ENCODE results near the gene DPM1.

The DPM1 gene

DNA sequence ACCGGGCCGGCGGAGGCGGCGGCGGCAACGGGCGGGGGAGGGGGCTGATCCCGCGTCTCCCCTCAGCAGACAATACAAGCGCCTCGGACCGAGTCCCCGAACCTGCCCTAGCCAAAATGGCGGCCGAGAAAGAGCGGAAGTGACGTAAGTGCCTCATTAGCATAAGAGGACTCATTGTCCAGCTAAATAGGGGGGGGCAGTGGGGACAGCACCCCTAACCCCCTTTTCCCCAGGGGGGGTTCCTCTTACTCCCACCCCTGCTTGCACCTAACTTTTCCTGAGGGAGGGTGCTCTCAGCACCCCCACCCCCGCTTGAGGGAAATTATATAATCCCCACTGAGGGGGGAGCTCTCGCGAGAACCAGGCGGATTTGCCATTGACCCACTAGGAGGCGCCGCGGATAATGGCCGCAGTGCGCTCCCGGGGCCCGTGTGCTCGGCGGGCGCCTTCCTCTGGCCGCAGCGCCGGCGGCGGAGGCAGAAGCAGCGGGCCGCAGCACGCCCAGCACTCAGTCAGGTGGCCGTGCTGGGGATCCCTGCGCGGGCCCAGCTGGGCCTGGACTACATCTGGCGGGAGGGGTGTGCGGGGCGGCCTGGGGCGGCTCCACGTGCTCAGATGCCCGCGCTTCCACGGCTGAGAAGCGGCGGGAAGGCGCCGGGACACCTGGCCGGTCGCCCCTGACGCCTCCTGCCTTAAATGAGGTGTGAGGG lies 26.9 kb downstream of the DPM1 start, which contains the start of gene ADNP:
TSS of gene ADNP (minus strand) at position 132 of the 710 bp plus-strand sequence. CDS start 27,441 bp downstream, outside the sequence.
- H3K36me3 ChIP-seq (replicated peaks): peaks cover 53% of the 10 kb centered on the region
- no peaks in the 10 kb centered on the region for H3K27me3 ChIP-seq (ENCODE audit: low read depth)
- in situ Hi-C loops (cut with MboI; ENCODE audit: low sequenced_read_pairs): no loop called here

DNA sequence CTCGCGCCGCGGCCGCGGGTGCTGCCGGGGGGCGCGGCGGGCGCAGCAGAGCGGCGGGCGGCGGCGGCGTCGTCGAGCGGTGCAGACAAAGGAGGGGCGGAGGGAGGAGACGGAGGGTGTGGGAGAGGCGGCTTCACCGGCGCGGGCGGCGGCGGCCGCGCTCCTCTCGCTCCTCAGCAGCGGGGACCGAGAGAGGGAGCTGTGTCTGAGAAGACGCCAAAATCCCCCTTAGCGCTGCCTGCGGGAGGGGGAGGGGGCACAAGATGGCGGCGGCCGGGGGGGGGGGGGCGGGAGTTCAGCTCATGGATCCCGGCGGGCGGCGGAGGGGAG lies 27.4 kb downstream of the DPM1 start:
- H3K4me1 ChIP-seq: peaks cover 51% of the 10 kb centered on the region
- peaks cover 53% of the 10 kb centered on the region for H3K36me3 ChIP-seq (replicated peaks)
- in situ Hi-C loops (cut with MboI; ENCODE audit: low sequenced_read_pairs): no loop called here
- DNase-seq (ENCODE audit: low spot score in 2 of 2): no peak
- H3K4me3 ChIP-seq: peak overlapping the region; percentile 46
- no peaks in the 10 kb centered on the region for H3K9me3 ChIP-seq
- no peaks in the 10 kb centered on the region for H3K27me3 ChIP-seq (ENCODE audit: low read depth)

More for the DNA sequence above, 26.9 kb downstream of the DPM1 start, which contains the start of gene ADNP:
- peak within 1 kb of the TSS; percentile 62 for H3K4me3 ChIP-seq
- H3K4me1 ChIP-seq: peaks cover 50% of the 10 kb centered on the region
- peak; percentile 86 to 93 for DNase-seq (ENCODE audit: low spot score in 2 of 2)
- no peaks in the 10 kb centered on the region for H3K9me3 ChIP-seq

DNA sequence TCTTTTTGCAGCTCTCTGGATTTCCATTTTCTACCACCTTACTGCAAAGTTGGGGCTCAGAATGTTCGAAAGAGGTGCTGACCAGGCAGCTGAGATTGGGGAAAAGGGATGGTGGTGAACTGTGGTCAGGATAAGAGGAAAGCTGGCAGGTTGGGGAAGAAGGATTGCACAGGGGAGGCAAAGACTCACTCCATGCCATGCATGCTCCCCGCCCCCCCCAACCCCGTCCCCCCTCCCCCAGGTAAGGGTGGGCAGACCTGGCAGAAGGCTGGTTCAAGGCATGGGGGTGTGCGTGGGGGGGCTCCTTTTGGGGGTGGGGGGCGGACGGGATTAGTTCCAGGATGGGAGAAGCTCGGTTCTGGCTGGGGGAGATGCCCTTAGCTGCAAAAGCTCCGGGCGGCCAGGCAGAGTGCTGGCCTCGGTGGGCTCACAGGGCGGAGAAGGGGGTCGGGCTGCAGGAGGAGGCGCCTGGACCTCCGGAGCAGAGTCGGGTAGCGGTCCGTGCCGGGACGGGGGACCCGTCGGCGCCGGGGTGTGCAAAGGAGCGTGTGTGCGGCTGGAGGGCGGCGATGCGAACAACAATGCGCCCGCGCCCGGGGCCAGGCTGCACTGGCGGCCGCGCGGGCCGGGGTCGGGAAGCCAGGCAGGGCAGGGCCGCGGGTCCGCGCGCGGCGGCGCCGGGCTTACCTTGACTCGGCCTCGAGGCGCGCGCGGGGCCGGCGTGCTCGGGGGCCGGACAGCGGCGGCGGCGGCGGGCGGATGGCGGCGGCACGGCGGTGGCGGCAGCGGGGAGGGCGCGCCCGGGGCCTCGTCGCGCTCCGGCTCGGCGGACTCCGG lies 28.0 kb downstream of the DPM1 start:
- Histone ChIP-seq H3K4me3 (peak overlapping the region; percentile 62), H3K4me1 (peaks cover 46% of the 10 kb centered on the region), H3K27me3 (ENCODE audit: low read depth) (no peaks in the 10 kb centered on the region), H3K9me3 (no peaks in the 10 kb centered on the region), H3K36me3 (replicated peaks) (peaks cover 54% of the 10 kb centered on the region)
- peak; percentile 34 to 49 for DNase-seq (ENCODE audit: low spot score in 2 of 2)
- in situ Hi-C loops (cut with MboI; ENCODE audit: low sequenced_read_pairs): no loop called here

GRCh38 chr20:50929299-50930138 lies 28.8 kb downstream of the DPM1 start:
- Histone ChIP-seq H3K4me3 (peak overlapping the region; percentile 62), H3K27me3 (ENCODE audit: low read depth) (no peaks in the 10 kb centered on the region), H3K4me1 (peaks cover 43% of the 10 kb centered on the region), H3K9me3 (no peaks in the 10 kb centered on the region), H3K36me3 (replicated peaks) (peaks cover 62% of the 10 kb centered on the region)
- in situ Hi-C loops (cut with MboI; ENCODE audit: low sequenced_read_pairs): no loop called here
- peak; percentile 94 to 98 for DNase-seq (ENCODE audit: low spot score in 2 of 2)

GRCh38 chr20:50928469-50928868 lies 29.9 kb downstream of the DPM1 start:
- in situ Hi-C loops (cut with MboI; ENCODE audit: low sequenced_read_pairs): no loop called here
- Histone ChIP-seq H3K36me3 (replicated peaks) (peaks cover 63% of the 10 kb centered on the region), H3K27me3 (ENCODE audit: low read depth) (no peaks in the 10 kb centered on the region), H3K4me1 (peaks cover 45% of the 10 kb centered on the region), H3K4me3 (peak overlapping the region; percentile 62), H3K9me3 (no peaks in the 10 kb centered on the region)
- DNase-seq (ENCODE audit: low spot score in 2 of 2): no peak

- Histone ChIP-seq H3K4me1 (peaks cover 41% of the 10 kb centered on the region), H3K36me3 (replicated peaks) (peaks cover 67% of the 10 kb centered on the region)
Measured at GRCh38 chr20:50926530-50926929, 31.8 kb downstream of the DPM1 start.

DNA sequence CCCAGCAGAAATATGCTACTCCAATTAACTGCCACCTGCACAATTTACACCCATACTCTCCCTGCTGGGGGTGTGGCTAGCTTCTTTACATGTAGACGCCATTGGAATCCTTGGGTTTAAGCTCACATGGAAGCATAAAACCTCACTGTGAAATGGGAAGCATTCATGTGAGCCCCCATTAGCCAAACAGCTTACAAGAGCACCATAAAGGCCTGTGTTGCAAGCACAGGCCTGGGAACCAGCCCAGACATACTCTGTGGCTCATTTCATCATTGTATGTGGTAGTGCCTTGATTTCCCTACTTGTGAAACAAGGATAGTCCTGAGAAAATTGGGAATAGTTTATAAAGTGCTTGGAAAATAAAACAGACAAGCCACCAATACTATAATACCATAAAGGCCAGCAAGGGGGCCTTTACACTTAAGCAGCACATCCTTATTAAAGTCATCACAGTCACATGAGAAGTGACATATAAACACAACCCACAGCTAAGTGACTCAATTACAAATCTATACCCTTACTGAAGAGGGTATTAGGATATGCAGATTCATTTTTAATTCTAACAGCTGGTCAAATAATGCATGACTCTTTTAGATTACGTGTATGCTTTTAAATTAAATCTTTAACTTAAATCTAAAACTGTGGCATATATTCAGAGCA lies 33.9 kb downstream of the DPM1 start:
- Histone ChIP-seq H3K4me3 (no peak overlapping the region), H3K27me3 (ENCODE audit: low read depth) (no peaks in the 10 kb centered on the region), H3K36me3 (replicated peaks) (peaks cover 78% of the 10 kb centered on the region), H3K4me1 (peaks cover 46% of the 10 kb centered on the region), H3K9me3 (no peaks in the 10 kb centered on the region)
- in situ Hi-C loops (cut with MboI; ENCODE audit: low sequenced_read_pairs): no loop called here
- DNase-seq (ENCODE audit: low spot score in 2 of 2): no peak

More at GRCh38 chr20:50926530-50926929, 31.8 kb downstream of the DPM1 start:
- in situ Hi-C loops (cut with MboI; ENCODE audit: low sequenced_read_pairs): no loop called here
- no peak for DNase-seq (ENCODE audit: low spot score in 2 of 2)
- H3K9me3 ChIP-seq: no peaks in the 10 kb centered on the region
- H3K27me3 ChIP-seq (ENCODE audit: low read depth): no peaks in the 10 kb centered on the region
- H3K4me3 ChIP-seq: no peak overlapping the region

DNA sequence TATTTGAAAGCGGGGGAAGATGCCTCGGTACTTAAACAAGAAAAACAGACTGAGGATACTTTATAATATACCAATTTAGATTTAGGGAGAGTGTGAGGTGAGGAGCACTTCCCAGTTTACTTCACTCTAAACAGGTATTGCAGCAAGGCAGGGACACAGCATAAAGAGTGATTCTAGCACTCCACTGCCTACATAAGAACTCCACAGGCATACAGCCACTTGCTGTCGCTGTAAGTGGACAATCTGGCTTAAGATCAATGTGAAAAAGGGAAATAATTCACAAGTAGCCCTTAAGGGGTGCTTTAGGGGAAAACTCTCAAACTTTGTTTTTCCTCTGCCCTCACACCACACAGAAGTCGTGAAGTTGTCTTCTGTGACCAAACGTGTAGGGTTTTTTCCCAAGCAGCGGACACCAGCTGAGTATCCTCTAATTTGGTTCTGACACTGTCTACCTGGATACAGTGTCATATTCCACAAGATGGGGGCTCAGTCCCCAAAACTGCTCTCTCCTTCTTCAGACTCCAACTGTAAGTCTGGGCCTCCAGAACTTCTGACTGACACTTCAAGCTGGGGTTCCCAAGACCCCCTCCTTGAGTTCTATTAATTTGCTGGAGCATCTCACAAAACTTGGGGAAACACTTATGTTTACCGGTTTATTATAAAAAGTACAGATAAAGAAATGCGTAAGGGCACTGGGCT lies 36.4 kb downstream of the DPM1 start:
- Histone ChIP-seq H3K4me3 (no peak overlapping the region), H3K36me3 (replicated peaks) (peaks cover 71% of the 10 kb centered on the region), H3K27me3 (ENCODE audit: low read depth) (no peaks in the 10 kb centered on the region), H3K4me1 (peaks cover 36% of the 10 kb centered on the region), H3K9me3 (no peaks in the 10 kb centered on the region)
- DNase-seq (ENCODE audit: low spot score in 2 of 2): no peak
- in situ Hi-C loops (cut with MboI; ENCODE audit: low sequenced_read_pairs): no loop called here

DNA sequence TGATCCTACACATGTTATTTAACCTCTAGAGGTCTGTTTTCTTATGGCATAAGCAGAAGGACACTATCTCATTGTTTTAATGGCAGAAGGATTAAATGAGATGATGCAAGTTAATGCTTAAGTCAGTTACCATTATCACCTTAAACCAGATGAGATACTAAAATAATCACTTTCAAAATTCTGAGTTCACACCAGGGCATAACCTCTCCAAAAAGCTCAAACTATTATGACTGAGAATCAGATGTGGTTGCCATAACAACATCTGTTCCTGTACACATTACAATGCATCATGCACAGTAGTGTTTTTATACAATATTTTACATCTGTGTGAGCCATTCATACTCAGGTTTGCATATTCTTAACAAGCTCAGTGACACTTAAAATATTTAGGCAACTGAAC lies 37.3 kb downstream of the DPM1 start:
- H3K36me3 ChIP-seq (replicated peaks): peaks cover 62% of the 10 kb centered on the region
- in situ Hi-C loops (cut with MboI; ENCODE audit: low sequenced_read_pairs): no loop called here

DNA sequence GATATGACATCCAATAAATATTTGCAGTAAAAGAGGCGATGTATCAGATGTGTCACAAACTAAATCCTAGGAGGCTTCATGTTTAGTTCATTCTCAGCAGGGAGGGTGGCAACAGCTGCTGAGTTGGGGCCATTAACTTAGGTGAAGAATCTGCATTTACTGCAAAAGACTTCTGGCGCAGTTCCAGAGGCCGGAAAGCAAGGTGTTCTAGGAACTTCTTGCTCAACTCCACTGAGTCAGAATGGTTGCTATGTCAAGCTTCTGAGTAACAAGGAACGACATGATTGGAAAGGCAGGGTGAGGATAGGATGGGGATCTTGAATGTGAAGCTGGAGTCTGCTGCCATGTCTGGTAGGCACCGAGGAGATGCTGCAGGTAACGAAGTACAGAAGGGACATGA lies 38.8 kb downstream of the DPM1 start:
- H3K4me3 ChIP-seq: no peak overlapping the region
- peaks cover 37% of the 10 kb centered on the region for H3K4me1 ChIP-seq
- H3K36me3 ChIP-seq (replicated peaks): peaks cover 52% of the 10 kb centered on the region
- H3K27me3 ChIP-seq (ENCODE audit: low read depth): no peaks in the 10 kb centered on the region
- in situ Hi-C loops (cut with MboI; ENCODE audit: low sequenced_read_pairs): no loop called here
- peak in 1 of 2 experiments; percentile 32 for DNase-seq (ENCODE audit: low spot score in 2 of 2)
- H3K9me3 ChIP-seq: no peaks in the 10 kb centered on the region

More for the DNA sequence above, 37.3 kb downstream of the DPM1 start:
- DNase-seq (ENCODE audit: low spot score in 2 of 2): no peak
- no peak overlapping the region for H3K4me3 ChIP-seq
- no peaks in the 10 kb centered on the region for H3K27me3 ChIP-seq (ENCODE audit: low read depth)
- H3K9me3 ChIP-seq: no peaks in the 10 kb centered on the region
- peaks cover 33% of the 10 kb centered on the region for H3K4me1 ChIP-seq

DNA sequence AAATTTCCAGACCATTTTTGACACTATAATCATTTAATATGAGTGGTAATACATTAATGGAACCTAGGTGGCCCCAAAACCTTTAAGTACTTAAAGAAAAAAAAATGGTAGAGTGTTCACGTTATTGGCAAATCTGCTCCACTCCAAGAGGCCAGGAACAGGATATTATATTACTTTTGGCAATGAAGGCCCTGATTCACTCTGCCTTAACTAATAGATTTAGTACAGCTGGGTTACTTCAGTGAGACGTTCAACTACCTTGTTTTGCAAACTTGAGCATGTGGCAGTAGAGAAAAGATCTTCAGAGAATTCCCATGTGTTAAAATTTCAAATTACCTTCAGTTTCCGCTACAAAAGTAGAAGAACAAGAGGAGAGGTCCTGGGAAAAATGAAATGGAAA lies 39.9 kb downstream of the DPM1 start:
- H3K27me3 ChIP-seq (ENCODE audit: low read depth): no peaks in the 10 kb centered on the region
- H3K4me3 ChIP-seq: no peak overlapping the region
- in situ Hi-C loops (cut with MboI; ENCODE audit: low sequenced_read_pairs): no loop called here
- H3K9me3 ChIP-seq: no peaks in the 10 kb centered on the region
- no peak for DNase-seq (ENCODE audit: low spot score in 2 of 2)
- H3K4me1 ChIP-seq: peaks cover 35% of the 10 kb centered on the region
- peaks cover 49% of the 10 kb centered on the region for H3K36me3 ChIP-seq (replicated peaks)

DNA sequence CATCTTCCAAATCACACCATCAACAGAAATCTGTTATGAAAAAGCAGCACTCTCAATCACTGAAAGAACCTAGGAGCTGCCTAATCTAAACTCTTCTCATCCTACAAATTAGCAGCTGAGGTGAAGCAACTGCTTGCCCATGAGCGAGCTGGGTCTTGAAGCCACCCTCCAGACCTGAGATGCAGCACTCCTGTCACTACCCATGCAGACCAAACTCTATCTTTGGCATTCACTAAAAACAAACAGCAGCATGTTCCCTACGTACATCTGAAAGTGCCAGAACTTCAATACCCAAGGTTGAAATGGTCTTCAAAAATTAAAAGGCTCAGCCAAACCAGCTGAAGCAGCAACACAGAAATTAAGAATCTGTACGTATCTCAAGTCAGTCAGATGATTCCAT lies 41.4 kb downstream of the DPM1 start:
- peaks cover 48% of the 10 kb centered on the region for H3K36me3 ChIP-seq (replicated peaks)
- in situ Hi-C loops (cut with MboI; ENCODE audit: low sequenced_read_pairs): no loop called here

DNA sequence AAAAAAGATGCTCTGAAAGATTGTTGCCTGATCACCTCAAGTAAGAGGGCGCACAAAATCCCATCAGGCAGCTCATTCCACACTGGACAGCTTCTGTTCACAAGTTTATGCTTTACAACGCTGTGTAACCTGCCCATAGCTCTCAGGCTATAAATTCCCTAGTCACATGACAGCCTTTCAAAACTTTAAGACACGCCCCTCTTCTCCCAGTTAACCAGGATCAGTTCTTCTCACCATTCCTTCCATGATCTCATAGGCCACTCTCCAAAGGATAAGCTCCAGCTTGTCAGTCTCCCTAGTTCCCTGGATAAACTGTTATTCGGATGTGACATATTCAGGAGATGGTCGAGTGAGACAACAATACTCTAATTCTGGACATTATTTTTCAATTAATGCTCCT lies 42.1 kb downstream of the DPM1 start:
- no peak overlapping the region for H3K4me3 ChIP-seq
- peaks cover 53% of the 10 kb centered on the region for H3K36me3 ChIP-seq (replicated peaks)
- DNase-seq (ENCODE audit: low spot score in 2 of 2): peak; percentile 47 to 67
- H3K9me3 ChIP-seq: no peaks in the 10 kb centered on the region
- in situ Hi-C loops (cut with MboI; ENCODE audit: low sequenced_read_pairs): no loop called here
- no peaks in the 10 kb centered on the region for H3K27me3 ChIP-seq (ENCODE audit: low read depth)
- peaks cover 27% of the 10 kb centered on the region for H3K4me1 ChIP-seq

More for the DNA sequence above, 41.4 kb downstream of the DPM1 start:
- Histone ChIP-seq H3K27me3 (ENCODE audit: low read depth) (no peaks in the 10 kb centered on the region), H3K9me3 (no peaks in the 10 kb centered on the region), H3K4me1 (peaks cover 33% of the 10 kb centered on the region), H3K4me3 (no peak overlapping the region)
- DNase-seq (ENCODE audit: low spot score in 2 of 2): no peak

All from HAP-1 (cell line).